MM.1S (cell line): ENCODE data around the gene ZNF462.

Source experiments
- EZH2 ChIP-seq: fragments of 300-600 bp; sonication (generic); optimal IDR thresholded peaks from 2 replicates; pipeline ENCODE3; 2017; ENCODE audit warnings: low read depth, mild to moderate bottlenecking, antibody characterized with exemption, low read length, mixed read lengths
- TF ChIP-seq, protein P1 (sequence below): fragments of 300-600 bp; sonication (generic); IDR thresholded peaks from 2 replicates; pipeline ENCODE4 v1.5.1; 2016; ENCODE audit warnings: antibody characterized with exemption, low read length, mixed read lengths

GRCh38 chr9:107043886-107044285, 180.9 kb downstream of the ZNF462 start:
- TF ChIP-seq, protein P1, sequence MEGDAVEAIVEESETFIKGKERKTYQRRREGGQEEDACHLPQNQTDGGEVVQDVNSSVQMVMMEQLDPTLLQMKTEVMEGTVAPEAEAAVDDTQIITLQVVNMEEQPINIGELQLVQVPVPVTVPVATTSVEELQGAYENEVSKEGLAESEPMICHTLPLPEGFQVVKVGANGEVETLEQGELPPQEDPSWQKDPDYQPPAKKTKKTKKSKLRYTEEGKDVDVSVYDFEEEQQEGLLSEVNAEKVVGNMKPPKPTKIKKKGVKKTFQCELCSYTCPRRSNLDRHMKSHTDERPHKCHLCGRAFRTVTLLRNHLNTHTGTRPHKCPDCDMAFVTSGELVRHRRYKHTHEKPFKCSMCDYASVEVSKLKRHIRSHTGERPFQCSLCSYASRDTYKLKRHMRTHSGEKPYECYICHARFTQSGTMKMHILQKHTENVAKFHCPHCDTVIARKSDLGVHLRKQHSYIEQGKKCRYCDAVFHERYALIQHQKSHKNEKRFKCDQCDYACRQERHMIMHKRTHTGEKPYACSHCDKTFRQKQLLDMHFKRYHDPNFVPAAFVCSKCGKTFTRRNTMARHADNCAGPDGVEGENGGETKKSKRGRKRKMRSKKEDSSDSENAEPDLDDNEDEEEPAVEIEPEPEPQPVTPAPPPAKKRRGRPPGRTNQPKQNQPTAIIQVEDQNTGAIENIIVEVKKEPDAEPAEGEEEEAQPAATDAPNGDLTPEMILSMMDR = no peak
- no peak for TF ChIP-seq EZH2
